HG03521 (cell line): Measurements from ENCODE around the gene SLC39A3.
A peak's percentile ranks its signal among the peaks of the same experiment; 100 is the strongest.

Source experiments
- ATAC-seq: cut with Tn5 transposase; IDR thresholded peaks from one replicate; pipeline ENCODE4 v1.9.1; 2021; ENCODE audit warnings: mild to moderate bottlenecking, moderate library complexity; ENCODE audit not compliant: unreplicated experiment

Gene SLC39A3

DNA sequence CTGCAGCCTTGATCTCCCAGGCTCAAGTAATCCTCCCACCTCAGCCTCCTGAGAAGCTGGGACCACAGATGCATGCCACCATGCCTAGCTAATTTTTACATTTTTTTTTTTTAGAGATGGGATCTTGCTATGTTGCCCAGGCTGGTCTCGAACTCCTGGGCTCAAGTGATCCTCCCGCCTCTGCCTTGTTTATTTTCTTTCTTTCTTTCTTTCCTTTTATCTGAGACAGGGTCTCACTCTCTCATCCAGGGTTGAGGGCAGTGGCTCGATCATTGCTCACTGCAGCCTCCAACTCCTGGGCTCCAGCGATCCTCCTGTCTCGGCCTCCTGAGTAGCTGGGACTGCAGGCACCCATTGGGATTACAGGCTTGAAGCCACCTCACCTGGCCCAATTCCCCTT is 33.6 kb downstream of the SLC39A3 start:
- no peak for ATAC-seq

DNA sequence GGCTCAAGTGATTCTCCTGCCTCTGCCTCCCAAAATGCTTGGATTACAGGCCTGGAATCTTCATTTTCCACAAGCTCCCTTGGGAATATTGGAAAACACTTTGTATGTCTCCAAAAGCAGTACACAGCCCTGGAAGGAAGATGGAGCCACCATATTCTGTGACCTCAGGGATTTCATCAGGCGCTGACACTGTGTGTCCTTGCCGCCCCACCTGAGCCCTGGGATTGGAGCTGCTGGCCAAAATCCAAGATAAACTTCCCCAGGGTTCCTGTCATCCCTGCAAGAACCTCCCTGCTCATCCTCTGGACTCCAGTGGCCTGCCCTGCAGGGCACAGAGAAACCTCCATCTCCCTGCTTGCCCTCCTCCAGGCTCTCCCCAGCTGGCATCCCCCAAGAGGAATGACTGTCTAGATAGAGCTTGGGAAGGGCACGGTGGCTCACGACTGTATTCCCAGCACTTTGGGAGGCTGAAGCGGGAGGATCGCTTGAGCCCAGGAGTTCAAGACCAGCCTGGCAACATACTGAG is 36.1 kb downstream of the SLC39A3 start:
- ATAC-seq, result no peak

DNA sequence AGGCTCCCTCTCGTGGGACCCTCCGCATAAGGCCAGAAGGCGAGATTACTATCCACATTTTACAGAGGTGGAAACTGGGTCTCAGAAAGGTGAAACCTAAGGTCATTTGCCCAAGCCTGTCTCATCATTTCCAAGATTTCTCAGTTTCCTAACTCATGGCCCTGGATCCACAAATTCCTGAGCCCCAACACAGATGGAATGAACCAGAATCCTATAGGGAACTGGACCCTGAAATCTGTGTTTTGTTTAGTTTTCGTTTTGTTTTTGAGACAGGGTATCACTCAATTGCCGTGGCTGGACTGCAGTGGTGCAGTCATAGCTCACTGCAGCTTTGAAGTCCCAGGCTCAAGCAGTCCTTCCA is 36.8 kb downstream of the SLC39A3 start:
- ATAC-seq, result no peak

DNA sequence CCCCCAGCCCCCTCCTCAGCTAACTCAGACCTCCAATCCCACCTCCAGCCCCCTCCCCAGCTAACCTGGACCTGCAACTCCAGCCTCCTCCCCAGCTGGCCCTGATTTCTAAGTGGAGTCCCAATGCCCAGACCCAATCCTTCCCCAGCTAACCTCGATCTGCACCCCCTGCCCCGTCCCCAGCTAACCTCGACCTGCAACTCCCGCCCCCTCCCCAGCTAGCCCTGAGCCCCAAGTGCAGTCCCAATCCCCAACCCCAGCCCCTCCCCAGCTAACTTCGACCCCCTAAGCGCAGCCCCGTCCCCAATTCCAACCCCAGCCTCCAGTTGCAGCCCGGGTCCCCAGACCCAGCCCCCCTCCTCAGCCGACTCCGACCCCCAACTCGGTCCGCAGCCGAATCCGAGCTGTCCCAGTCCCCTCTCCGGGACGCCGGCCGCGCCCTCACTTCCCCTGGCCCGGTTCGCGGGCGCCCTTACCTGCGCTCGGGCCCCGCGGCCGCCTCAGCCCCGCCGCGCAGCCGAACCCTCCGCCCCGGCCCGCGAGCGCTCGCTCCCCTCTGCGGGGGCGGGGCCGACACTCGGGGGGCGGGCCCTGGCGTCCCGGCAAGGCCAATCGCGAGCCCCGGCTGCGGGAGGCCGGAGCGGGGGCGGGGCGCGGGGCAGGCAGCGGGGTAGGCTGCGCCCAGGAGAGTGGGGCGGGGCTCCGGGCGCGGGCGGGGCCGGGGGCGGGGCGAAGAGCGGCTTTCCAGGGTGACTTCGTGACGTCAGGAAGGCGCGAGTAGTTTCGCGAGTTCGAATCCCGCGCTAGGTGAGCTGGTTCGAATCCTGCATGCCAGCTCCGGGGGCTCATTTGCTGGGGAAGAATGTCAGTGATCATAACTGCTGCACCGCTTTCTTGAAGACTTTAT is 37.4 kb downstream of the SLC39A3 start, which contains the start of gene GNG7:
TSS of gene GNG7 (minus strand) at position 525 of the 907 bp plus-strand sequence. CDS start 182,006 bp downstream, outside the sequence.
- ATAC-seq, result peak; percentile 81

DNA sequence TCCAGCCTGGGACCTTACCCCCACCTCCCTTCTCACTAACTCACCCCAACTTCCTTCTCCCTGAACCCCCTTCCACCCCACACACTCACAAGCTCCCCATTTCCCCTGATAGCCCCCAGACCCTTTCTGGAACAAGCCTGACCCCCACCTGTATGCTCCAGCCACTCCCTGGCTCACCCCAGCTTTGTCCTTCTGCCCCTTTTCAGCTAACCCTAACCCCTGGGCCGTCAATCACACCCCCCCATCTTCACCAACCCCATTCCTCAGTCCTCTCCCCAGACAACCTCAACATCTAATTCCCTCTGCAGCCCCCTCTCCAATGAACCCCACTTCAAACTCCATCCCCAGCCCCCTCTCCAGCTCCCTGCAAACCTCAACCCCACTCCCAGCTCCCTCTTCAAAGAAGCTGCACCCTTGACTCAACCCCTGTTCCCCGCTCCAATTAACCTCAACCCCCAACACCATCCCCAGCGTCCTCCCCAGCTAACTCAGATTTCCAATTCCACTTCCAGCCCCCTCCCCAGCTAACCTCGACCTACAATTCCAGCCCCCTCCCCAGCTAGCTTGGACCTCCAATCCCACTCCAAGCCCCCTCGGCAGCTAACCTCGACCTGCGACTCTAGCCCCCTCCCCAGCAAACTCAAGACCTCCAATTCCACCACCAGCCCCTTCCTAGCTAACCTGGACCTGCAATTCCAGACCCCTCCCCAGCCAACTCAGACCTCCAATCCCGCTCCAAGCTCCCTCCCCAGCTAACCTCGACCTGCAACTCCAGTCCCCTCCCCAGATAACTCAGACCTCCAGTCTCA is 38.3 kb downstream of the SLC39A3 start:
- ATAC-seq, result no peak

DNA sequence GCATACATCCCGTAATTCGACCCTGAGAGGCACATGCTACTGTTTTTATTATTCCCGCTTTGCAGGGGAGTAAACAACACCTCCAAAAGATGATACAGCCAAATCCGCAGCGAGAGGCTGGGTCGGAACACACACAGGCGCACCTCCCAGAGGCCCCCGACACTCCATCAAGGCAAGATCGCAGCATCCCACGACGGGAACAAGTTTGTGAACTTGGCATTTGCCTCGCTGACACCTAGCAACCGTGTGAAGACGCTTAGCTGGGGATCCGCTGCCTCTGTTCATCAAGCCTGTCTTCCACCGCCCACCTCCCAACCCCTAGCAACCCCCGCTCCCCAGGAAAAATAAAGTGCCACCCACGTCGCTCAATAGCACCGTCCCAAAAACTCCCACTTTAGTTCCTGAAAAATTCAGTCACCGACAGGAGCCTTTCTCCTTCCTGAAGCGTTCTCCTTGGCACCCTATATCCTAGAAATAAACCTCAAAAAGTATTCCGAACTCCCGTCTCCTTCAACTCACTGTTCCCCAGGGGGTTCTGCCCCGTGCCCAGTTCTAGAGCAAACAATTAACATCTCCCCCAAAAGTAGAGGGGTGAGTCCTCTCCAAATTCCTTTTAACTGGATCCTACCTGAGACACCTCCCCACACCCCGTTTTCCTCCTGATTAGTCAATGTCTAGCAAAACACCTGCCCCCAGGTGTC is 39.0 kb downstream of the SLC39A3 start:
- no peak for ATAC-seq

DNA sequence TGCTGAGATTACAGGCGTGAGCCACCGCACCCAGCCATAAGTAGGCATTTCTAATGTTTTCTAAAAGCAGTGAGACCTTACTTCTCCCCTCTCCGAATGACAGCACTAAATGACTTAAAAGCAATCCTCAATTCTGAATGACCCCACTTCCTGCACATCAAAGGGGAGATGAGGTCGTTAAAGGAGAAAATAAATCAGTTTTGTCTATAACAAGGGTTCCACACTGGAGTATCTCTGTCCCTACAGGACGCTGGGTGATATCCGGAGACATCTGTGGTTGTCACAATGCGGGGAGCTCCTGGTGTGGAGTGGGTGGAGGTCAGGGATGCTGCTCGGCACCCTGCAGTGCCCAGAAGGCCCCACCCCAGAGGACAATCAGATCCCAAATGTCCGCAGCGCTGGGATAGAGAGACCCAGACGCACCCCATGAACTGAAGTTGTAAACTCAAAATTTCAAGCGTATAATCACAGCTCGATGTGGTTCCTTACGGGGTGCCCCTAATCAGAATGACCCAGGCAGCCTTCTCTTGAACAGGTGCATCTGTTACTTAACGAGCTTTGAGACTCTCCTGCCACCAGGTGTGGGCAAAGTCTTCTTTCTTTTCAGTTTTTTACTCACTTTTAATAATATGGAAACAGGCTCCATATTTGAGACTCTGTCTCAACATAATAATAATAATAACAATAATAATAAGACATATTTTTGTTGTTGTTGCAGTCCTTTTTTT is 40.2 kb downstream of the SLC39A3 start:
- ATAC-seq, result no peak

DNA sequence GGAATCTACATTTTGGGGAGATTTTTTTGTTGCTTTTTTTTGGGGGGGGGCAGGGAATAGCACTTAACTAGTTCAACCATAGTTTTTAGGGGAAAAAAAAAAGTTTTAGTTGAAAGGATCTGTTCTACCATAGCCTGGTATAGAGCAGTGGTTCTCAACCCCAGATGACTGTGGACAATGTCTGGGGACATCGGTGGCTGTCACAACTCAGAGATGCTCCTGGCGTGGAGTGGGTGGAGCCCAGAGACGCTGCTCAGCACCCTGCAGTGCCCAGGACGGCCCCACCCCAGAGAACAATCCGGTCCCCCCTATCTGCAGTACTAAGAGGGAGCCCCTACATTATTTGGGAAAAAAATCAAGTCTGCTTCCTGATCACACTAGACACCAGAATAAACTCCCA is 45.6 kb downstream of the SLC39A3 start:
- no peak for ATAC-seq

DNA sequence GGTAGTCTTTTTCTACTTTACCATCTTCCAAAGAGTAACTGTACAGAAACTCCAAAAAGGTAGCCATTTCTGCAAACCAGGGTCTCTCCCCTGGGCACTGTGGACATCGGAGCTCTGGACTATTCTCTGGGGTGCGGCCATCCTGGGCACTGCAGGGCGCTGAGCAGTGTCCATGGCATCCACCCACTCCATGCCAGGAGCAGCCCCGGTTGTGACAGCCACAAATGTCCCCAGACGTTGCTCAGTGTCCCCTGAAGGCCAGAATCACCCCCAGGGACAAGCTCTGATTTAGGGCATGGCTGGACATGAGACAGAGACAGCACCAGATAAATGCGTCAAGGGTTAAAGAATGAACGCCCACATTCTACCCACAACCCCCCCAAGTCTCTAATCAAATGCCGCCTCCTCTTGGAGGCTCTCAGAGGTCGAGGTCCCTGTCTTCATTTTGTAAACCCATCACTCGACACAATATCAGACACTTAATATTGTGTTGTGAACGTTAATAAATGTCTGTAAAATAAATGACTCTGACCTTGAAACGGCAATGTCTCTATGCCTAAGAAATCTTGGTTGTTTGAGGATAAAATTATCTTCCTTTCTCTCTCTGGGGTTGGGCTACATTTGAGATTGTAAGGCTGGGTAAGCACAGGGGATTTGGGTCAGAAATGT is 46.2 kb downstream of the SLC39A3 start:
- ATAC-seq, result no peak

DNA sequence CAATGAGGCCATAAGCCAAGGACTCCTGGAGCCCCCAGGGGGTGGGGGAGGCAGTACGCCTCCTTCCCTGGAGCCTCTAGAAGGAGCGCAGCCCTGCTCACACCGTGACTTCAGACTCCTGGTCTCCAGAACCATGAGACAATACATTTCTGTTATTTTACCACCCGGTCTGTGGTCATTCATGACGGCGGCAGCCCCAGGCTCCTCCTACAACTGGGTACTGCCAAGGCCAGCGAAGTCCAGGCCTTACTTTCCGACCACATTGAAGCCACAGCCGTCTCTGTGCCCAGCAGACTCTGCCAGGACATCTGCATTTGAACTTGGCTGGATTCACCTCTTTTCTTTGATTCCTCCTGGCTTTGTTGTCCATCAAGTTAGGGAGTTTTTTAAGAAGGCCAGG is 47.9 kb downstream of the SLC39A3 start:
- no peak for ATAC-seq

DNA sequence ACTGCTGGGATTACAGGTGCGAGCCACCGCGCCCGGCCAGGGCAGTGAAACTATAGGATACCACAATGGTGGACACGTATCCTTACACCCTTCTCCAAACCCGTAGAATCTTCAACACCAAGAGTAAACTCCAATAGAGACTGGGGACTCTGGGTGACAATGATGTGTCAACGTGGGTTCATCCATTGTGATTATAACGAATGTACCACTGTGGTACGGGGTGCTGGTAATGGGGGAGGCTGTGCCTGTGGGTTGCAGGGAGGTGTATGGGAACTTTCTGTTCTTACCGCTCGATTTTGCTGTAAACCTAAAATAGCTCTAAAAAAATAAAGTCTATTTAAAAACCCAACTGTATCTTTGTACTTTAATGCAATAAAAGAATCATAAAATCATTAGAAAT is 49.0 kb downstream of the SLC39A3 start:
- no peak for ATAC-seq

DNA sequence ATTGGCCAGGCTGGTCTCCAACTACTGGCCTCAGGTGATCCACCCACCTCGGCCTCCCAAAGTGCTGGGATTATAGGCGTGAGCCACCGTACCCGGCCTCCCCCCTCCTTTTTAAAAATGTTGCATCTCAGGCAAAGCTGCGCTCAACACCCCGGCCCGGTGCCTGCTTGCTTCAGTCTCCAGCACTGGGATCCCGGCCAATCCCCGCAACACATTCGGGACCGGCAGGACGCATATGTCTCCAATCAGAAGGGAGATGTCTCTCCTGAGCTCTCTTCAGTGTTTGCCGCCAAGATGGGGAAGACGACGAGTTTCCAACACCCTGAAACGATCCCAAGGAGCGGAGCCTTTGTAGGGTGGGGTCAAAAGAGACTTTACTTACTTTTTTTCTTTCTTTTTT is 53.5 kb downstream of the SLC39A3 start:
- no peak for ATAC-seq

DNA sequence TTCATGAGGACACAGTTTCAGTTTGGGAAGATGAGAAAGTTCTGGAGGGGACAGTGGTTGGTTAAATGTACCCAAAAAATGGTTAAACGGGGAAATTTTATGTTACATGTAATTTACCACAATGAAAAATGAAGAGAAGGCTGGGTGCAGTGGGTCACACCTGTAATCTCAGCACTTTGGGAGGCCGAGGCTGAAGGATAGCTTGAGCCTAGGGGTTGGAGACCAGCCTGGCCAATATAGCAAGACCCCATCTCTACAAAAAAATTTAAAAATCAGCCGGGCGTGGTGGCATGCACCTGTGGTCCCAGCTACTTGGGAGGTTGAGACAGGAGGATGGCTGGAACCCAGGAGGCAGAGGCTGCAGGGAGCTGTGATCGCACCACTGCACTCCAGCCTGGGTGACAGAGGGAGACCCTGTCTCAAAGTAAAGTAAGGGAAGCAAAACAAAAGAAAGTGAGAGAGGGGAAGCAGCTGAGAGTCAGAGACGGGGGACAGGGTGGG is 54.6 kb downstream of the SLC39A3 start:
- ATAC-seq, result no peak

DNA sequence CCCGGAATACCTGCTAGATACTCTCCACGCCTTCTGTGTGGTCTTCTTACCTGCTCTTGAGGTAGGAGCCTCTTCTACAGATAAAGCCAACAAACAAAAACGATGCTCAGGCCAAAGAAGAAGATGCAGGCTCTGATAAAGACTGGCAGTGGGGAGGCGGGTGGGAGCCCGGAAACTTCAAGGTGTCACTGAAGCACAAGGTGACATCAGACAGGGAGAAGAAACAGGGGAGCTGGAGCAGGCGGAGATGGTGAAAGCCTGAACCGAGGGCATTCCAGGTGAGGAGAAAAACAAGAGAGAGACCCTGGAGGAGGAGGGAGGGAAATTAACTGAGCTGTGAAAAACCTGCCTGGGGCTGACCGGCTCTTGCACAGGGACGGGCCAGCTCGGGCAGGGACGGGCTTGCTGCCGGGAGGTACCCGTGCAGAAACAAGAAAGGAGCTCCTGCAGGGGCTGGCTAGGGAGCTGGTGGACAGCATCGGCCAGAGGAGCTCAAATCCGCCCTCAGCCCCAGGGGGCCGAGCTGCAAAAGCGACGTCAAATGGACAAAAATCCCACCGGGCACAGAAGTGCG is 56.3 kb downstream of the SLC39A3 start:
- no peak for ATAC-seq
